A549 treated with Mapracorat at 1 μM for 4 hours (cell line): ENCODE measurements around the gene CAMSAP2. TPM values are rescaled to one million over a fixed set of nuclear protein-coding genes. Genes with fewer than 3 reads are reported as not detected.

Experiments
- total RNA-seq: library from RNA; stranded (reverse); fragments of 200-300 nt; extraction: Qiagen RNA extraction; gene quantifications from 5 replicates; pipeline ENCODE4 v1.2.3, GENCODE V29; 2022

The CAMSAP2 gene
- 15.6 to 22.5 TPM (median 19.4 TPM) in 5 replicates for total RNA-seq

DNA sequence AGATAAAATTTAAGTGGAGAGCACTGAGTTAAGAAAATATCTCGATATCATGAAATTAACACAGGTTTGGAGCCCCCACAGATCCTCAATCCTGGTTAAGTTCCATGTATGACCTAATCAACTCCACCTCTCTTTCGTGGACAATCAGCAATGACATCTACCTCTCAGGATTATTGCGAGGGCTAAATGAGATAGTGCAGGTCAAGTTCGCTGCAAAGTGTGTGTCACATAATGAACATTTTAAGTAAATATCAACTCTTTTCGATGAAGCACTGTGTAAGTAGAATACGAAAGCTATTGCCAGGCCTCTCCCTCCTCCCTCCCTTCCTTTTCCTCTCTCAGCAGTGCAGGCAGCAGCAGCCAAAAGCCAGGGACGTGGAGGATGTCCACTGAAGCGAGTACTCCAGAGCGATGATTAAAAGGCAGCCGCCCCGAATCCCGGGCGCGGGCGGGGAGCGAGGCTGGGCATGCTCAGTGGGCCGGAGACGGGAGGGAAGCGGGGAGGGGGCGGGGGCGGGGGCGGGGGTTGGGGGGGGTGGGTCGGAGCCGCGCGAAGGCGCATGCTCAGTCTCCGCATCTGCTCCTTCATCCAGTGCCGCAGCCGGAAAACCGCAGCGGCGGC is at the start of gene CAMSAP2:
Gene CAMSAP2 (plus strand): TSS at position 567 of the 622 bp plus-strand sequence. CDS start 935 bp downstream, outside the sequence.

GRCh38 chr1:200872446-200873115 is 133.9 kb downstream of the CAMSAP2 start, which contains the start of gene GPR25:
Gene GPR25 (plus strand): TSS chr1:200872981. CDS start chr1:200873038, 57 bp downstream.

DNA sequence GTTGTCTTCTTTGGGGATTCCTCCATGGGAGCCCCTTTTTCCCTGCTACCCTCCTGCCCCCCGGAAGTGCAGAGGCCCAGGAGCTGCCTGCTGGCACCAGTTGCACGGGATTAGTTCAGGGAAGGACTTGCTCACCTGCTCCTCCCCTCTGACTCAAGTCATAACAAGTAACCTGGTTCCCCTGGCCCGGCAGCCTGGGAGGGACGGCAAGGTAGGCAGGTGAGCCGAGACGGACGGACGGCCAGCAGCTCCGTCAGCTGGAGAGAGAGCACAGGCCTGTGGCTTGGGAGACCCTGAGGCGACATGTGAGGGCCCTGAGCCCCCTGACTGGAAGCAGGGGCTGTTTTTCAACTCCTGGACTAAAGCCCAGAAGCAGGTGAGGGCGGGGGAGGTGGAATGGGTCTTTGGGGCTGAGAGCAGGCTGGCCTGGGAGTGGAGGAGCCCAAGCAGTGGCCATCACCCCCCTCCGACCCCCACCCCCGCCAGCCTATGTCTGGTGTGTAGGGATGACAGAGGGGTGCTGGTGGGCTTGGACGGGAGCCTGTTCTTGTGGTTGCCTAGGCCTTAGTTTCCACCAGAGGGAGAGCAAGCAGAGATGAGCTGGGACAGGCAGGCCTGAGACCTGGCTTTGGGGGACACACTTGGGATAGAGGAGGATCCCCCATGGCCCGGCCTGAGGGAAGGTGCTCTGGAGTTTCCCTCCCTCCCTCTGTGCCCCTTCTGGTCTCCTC is 156.2 kb downstream of the CAMSAP2 start, which contains the start of gene INAVA:
Gene INAVA (plus strand): TSS at position 189 of the 731 bp plus-strand sequence. CDS start 3,501 bp downstream, outside the sequence.

Other genes with a start within 250 kb of the CAMSAP2 start
- 7.1 to 11.0 TPM (median 9.7 TPM) in 5 replicates for gene KIF14, start 118.1 kb upstream of the CAMSAP2 start, total RNA-seq
- gene DDX59, start 69.0 kb upstream of the CAMSAP2 start, total RNA-seq, result 12.4 to 15.4 TPM (median 14.1 TPM) in 5 replicates
- not detected in 5 replicates for gene GPR25, start 134.1 kb downstream of the CAMSAP2 start, total RNA-seq
- gene INAVA, start 156.0 kb downstream of the CAMSAP2 start, total RNA-seq, result 36.4 to 50.4 TPM (median 46.3 TPM) in 5 replicates